ENCODE data around the gene TTC9B.

The TTC9B gene

DNA sequence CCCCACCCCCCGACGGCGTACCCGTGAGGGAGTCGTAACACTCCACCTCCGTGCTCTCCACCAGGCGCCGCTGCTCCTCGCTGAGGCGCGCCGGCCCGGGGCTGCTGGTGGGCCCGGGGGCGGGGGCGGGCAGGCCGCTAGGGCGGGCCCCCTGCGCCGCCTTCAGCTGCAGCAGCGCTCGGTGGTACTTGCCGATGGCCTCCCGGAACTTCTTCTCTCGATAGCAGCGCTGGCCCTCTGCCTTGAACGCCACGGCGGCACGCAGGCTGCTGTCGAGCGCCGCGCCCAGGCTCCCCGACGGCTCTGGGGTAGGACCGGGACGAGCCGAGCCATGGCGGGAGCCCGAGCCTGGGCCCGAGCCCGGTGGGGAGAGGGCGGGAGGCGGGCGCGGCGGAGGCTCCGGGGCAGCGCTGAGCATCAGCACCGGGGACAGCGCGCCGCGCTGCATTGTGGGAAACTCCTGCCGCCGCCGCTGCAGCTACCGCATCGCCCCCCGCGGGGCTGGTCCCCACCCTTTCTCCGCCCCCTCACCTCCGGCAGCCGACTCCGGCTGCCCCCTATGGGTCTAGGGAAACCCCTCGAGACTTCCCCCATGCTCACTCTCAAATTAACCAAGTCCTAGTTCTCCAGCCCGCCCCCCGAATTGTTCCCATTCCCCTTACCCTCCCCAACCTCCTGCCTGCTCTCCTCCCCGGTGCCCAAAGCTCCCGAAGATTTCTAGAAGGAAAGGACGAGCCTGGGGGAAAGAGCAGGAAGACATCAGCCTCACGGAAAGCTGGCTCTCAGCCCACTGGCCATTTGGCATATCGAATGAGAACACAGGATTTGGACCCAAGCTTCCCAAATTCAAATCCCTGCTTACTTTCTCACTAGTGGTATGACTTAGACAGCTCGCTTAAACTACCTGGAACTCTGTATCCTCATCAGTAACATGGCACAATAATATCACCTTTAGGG lies at the start of gene TTC9B:
Gene TTC9B (minus strand): TSS at position 451 of the 957 bp plus-strand sequence. CDS start 3 bp downstream, at position 448.
- peak; percentile 41 for DNase-seq (ENCODE audit: low read depth)

DNA sequence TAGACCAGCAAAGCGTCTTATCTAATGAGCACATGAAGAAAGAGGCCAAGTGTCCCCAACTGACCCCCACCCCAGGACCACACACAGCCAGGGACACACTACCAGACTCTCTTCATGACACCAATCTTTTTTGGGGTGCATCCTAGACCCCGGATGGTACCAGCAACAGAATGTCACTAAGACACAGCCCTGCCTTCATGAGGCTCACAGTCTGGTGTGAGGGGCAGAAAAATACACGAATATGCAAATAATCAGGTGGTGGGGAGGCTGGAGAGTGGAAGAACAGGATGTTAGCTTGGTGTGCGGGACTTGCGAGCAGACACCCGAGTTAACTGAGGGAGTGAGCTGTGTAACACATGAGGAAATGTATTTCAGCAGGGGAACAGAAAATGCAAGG lies 49.4 kb upstream of the TTC9B start:
- no peak for DNase-seq (ENCODE audit: low read depth)

DNA sequence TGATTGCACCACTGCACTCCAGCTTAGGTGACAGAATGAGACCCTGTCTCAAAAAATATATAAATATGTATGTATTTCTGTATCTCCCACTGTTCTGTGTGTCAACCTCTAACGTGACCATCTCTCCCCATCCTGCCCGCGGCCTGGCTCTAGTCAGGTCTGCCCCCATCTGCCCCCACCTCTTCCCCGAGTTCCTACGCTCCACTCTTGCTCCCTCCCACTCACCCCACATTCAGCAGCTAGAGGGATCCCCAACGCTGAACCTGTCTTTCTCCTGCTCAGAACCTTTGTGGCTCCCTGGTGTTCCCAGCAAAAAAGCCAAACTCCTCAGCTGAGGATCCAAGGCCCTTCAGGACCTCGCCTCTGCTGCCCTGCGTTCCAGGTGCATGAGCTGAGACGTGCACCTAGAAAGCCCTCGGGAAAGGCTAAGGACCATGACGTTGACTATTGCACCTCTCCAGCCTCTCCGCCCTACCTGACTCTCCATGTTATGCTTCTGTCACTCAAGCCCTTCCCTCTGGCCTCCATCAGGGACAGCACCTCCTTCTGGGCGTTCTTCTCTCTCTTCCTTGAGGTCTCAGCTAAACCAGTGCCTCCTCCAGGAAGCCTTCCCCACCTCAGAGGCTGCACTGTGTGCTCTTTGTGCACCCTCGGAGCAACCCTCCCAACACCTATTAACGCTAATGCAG lies 48.9 kb upstream of the TTC9B start:
- DNase-seq (ENCODE audit: low read depth) = no peak

DNA sequence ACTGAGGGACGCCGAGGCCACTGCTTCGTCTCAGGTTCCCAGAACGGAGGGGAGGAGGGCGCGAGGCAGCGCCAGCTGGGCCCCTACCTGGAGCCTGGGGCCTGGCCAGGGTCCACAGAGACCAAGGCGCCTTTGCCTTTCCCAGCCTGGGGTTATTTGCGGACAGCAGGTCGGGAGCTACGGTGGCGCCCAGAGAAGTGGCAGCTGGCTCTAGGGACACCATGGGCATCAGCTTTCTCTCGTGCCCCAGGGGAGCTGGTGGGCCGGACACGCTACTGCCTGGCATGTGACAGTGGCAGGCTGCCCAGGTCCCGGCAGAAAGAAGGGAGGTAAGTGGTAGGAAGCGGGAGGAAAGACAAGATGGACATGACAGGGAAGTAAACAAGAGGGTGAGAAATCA lies 47.9 kb upstream of the TTC9B start:
- DNase-seq (ENCODE audit: low read depth) = no peak

DNA sequence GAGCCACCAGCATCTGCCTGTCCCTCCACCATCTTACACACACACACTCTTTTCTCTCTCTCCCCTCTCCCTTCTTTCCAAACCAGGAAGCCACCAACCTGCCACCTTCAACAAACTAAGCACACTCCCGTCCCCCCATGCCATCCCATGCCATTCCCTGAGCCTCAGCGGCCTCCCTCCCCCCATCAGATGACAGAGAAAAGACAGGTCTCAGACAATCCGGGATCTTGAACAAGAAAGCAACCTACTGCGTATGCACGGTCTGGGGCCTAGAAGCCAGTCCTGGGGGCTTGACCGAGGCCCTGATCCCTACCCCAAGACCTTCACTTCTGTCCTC lies 47.5 kb upstream of the TTC9B start:
- DNase-seq (ENCODE audit: low read depth) = no peak

DNA sequence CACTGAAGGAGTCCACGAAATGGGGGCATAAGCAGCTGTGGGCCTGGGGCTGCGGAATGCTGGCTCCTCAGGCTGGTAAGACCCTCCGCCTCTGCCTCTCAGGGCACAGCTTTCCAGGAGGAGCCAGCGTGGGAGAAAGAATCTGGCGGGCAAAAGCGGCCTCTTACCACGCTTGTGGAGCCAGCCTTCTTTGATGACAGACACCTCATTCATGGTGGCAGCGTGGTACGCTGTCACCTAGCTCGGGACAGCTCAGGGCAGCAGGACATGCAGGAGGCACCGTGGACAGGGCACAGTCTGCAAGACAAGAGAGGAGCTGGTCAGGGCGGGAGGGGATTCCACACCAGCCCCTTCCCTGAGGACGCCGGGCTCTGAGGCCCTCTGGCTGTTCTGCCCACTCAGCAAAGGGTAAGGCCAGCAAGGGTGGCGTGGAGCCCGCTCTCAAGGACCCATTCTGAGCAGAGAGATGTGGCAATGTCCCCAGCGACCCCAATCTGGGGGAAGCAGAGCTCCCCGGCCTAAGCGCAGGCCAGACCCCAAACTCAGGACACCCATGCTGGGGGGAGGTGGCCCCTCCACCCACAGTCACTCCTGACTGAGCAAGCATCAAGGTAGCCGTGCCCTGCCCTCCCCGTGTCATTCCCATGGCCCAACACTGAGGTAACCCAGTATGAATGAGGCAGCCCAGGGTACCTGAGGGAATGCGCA lies 47.0 kb upstream of the TTC9B start:
- DNase-seq (ENCODE audit: low read depth) = no peak

DNA sequence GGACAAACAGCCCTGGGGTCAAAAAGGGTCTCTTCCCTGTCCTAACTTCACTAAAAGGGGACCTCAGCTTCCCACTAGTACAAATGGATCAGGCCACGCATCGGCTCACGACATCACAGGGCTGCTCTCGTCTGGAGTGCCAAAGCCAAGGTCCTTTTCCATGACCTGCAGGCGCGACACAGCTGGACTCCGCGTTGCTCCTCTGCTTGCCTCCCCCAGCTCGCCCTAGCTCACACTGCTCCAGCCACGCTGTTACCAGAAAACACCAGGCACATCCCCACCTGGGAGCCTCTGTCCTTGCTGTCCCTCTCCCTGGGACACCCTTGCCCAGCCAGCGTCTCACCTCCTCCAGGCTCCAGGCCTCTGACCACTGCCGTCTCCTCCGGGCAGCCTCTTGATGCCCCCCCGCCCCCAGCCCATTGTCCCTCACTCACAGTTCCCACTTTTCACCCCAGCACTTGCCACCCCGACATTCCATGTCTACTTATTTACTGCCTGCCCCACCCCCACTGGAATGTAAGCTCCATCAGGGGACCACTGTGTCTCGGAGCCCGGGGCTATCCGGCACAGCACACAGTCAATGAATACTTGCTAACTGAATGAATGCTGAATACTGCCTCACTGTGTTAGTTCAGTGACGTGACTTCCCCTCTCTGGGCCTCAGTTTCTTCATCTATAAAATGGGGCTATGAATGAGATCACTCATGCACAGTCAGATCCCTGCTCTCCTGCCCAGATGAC lies 46.3 kb upstream of the TTC9B start:
- no peak for DNase-seq (ENCODE audit: low read depth)

DNA sequence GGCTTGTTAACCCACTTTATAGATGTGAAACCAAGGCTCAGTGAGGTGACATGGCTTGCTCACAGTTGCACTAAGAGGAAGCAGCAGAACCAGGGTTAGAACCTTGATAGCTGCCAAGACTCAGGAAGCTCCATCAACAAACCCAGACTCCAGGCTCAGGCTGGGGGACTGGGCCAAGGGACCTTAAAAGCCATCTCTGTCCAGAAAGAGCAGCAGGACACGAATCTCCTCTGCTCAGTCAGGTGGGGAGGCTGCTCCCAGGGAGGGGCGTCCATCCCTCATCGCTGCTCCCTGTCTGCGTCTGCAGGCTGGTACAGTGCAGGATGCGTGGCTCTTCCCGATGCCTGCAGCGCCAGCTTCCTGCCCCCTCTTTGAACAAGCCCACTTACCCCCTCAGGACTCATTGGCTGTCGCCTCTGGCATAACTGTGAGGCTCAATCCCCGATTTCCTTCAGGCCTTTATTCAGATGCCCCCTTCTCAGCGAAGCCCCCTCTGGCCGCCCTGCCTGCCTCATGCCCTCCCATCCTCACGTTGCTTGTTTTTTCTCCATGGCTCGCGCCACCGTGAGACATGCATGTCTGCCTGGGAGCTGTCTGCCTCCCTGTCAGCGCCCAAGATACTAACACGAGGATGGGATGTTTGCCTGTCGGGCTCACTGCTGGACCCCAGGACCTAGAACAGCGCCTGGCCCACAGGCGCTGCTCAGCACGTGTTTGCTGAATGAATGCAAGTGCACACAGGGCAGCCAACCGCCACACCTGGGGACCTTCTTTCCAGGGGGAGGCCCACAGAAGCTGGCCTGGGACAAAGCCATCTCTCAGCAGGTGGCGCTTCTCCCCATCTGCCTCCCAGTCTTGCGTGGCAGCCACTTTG lies 45.5 kb upstream of the TTC9B start:
- DNase-seq (ENCODE audit: low read depth) = no peak

DNA sequence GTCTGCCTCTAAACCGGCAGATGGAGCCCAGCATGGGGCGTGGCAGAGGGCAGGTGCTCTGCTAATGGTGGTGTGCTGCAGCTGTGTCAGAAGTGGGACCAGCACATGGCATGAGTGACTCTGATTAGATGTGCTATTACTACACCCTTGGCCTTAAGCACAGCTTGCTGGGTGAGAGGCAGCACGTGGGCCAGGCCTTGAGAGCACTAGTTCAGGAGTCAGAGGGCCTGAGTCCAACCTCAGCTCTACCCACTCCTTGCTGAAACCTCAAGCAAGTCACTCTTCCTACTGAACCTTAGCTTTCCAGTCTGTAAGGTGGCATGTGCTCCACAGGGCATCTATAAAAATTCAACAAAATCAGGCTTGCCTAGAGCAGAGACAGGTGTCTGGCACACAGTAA lies 44.2 kb upstream of the TTC9B start:
- DNase-seq (ENCODE audit: low read depth) = no peak

DNA sequence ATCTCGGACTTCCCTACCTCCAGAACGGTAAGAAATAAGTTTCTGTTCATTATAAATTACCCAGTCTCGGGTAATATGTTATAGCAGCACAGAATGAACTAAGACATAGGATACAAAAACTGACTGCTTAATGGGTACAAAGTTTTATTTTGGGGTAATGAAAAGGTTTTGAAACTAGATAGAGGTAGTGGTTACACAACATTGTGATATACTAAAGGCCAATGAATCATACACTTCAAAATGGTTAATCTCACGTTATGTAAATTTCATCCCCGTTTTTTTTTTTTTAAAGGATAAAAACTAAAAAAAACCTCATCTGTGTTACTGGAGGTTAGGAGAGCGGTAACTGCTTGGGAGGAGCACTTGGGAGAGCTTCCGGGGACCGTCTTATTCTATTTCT lies 43.4 kb upstream of the TTC9B start:
- DNase-seq (ENCODE audit: low read depth) = no peak

DNA sequence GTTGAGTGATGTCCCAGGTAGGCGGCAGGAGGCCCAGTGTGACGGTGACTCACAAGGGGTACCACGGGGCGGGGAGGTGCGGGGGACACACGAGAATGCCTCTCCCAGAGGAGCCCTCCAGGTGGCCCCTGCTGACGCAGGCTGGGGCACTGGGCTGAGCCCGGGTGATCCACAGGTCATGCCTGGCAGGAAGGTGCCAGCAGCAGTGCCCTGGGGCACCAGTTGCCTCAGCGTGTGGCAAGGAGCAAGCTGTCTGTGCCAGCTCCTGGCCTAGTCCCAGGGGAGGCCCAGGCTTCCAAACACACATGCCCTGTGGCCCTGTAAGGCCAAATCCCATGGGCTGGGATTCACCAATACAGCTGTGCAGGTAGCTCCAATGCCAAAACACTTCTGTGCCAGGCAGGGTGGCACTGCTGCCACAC lies 38.9 kb upstream of the TTC9B start:
- no peak for DNase-seq (ENCODE audit: low read depth)

DNA sequence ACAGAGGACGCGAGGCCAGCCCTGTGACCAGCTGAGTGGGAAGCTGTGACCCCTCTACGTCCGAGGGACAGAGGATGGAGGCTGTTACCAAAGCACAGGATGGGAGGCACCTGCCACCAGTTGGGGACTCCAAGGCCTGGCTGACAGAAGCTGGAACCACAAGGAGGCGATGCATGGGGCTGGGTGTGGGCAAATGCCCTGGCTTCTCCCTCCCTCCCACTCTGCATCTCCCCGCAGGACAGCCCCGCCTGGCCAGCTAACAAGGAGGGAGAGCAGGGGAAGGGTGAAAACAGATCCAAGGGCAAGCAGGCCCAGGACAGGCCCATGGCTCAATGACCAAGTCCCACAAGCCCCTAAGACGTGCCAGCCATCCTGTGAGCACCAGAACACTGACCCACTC lies 38.3 kb upstream of the TTC9B start:
- no peak for DNase-seq (ENCODE audit: low read depth)

DNA sequence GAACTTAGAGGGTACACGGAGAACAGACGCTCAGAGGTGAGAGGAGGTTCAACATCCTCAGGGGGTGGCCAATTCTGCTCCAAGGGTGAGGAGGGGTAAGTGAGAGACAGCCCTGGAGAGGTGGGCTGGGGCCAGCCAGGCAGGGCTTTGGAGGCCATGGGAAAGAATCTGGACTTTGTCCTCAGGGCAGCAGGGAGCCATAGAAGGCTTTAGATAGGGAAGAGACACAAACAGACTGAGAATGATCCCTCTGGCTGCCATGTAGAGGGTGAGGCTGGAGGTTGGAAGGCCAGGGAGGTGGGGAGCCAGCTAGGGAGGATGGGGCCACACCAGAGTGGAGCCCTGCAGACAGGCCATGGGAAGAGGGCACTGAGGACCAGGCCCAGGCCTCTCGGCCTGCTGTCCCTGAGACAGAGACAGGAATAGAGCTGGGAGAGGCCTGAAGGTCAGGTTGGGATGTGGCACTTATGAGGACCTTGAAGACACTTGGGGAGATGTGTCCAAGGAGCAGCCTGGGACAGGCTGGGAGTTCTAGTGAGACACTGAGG lies 37.5 kb upstream of the TTC9B start:
- DNase-seq (ENCODE audit: low read depth) = no peak

DNA sequence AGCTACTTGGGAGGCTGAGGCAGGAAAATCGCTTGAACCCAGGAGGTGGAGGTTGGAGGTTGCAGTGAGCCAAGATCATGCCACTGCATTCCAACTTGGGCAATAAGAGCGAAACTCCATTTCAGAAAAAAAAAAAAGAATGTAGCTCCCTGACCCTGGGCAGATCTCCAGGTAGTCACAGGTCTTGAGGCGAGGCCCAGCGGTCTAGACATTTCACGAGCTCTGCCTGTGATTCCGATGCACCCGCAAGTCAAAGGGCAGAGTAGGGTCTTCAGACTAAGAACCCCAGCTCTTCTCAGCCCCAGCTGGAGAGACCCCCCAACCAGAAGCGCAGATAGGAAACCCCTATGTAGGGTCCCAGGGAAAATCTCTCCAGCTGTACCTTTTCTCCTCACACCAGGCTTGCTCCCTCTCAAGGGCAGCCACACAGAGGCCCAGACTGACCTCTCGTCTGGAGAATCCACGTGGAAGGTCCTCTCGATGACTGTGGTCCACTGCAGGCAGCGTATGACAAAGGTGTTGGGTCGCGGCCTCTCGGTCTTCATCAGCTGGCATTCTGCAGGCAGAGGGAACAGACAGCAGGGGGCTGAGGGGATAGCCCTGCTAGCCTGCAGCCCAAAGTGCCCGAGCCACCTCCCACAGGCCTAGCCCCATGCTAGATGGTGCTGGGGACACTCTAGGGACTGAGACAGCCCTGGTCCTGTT lies 36.7 kb upstream of the TTC9B start:
- no peak for DNase-seq (ENCODE audit: low read depth)

DNA sequence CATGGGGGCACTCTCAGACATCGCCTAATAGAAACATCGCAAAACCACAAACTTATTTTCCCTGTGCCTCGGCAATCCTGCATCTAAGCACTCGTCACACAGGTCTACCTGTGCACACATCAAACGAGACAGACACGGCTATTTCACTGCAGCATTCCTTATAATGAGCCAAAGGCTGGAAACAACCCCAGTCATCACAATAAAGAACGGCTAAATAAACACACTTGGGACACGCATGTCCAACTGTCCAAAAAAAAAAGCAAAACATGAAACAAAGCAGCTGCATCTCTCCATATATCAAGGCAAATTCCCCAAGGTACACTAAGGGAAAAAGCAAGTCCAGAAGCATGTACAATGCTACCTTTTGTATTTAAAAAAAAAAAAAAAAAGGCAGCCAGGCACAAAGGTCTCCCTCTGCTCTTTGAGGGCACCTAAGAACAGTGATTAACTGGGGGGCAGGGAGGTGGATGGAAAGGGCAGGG lies 35.5 kb upstream of the TTC9B start:
- DNase-seq (ENCODE audit: low read depth) = no peak

DNA sequence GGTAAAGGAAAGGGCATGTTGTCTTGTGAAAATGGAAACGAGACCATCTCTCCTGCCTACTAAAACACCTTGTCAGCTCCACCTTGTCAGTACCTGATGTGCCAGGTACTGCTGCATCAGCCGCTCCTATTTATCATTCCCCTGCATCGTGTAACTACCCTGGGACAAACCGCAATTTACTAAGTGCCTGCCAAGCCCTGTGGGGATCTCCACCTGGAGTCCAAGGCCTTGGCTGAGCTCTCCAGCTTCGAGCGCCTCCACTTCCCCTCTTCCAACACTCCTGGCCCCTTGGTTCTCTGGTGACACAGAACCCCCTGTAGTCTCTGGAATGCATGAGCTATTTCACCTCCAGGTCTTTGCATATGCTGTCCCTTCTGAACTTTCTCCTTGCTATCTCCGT lies 34.2 kb upstream of the TTC9B start:
- DNase-seq (ENCODE audit: low read depth) = no peak

DNA sequence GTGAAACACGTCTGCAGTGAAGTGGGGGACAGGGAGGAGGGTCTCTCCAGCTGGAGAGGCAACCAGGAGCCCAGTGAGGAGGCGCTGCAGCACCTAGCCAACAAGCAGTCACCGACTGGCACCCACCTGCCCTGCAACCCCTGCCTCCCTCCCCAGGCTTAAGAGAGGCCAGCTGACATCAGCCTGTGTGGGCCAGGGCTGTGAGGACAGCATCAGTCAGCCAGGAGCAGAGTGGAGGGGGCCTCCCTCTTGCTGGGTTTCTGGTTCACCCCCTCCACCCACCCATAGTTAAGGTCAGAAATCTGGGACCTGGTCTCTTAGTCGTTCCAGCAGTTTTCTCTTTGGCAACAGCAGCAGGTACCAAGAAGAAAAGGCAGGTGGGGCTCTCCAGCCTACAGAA lies 33.8 kb upstream of the TTC9B start:
- DNase-seq (ENCODE audit: low read depth) = no peak

DNA sequence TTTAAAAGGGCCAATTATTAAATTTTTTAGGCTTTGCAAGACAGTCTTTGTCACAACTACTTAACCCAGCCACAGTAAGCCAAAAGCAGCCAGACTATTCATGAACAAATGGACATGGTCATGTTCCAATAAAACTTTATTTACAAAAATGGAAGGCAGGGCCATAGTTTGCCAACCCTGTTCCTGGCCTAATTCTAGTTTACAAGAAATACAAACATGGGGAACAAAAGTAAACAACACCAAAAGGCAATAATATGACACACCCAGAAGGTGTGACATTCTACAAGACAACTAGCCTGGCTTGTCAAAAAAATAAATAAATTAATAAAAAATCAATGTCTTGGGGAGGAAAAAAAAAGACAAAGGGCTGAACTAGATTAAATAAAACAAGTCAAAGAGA lies 33.1 kb upstream of the TTC9B start:
- no peak for DNase-seq (ENCODE audit: low read depth)

DNA sequence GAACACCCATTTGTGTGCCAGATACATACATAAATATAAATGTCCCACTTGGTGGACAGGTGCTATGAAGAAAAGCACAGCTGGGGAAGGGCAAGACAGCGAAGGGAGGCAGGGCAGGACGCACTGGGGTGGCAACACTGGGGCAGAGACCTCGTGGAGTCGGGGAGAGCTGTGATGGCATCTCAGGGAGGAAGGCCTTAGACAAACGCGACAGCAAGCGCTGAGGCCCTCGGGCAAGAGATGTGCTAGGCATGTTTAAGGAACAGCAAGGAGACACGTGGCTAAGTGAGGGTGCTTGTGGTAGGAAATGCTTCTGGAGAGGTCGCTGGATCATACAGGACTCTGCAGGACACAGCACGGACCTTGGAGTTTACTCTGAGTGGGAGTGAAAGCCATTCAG lies 31.6 kb upstream of the TTC9B start:
- no peak for DNase-seq (ENCODE audit: low read depth)

DNA sequence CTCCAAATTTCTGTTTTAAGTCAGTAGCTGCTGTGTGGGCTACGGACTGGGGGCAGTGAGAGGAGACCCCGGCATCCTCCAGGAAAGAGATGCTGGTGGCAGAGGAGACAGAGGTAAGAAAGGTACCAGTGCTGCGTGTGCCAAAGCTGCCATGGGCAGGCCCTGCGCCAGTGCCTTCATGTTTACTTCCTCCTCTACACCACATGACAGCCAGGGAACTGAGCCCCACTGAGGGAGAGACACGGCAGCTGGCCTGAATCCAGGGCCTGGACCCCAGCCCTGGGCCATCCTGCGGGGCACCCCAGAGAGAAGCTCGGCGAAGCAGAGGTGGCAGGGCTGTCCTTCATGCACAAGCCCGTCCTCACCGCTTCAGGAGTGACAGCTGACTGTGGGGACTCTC lies 31.0 kb upstream of the TTC9B start:
- no peak for DNase-seq (ENCODE audit: low read depth)
